Mesenchymal stem cell (in vitro differentiated cells and primary cell): ENCODE results near the gene BCAS4.

Experiments
- DNase-seq: peaks from one replicate; pipeline ENCODE4 v3.0.0-alpha.2; 2013
- H2AFZ ChIP-seq: one replicate; pipeline ENCODE4 v1.6.1; 2013; ENCODE audit warnings: low read depth, mild to moderate bottlenecking, control low read depth, inconsistent platforms, low read length, moderate library complexity
- H2AK5ac ChIP-seq: 2 replicates; pipeline ENCODE4 v1.6.1; 2013; ENCODE audit warnings: low read length, moderate library complexity, mild to moderate bottlenecking, inconsistent platforms; ENCODE audit not compliant: severe bottlenecking
- H2BK120ac ChIP-seq: one replicate; pipeline ENCODE4 v1.6.1; 2013; ENCODE audit warnings: low read depth, mild to moderate bottlenecking, inconsistent platforms, low read length, moderate library complexity
- H2BK12ac ChIP-seq, 2 experiments: one replicate each; pipeline ENCODE4 v1.6.1; 2013; ENCODE audit warnings: inconsistent platforms in 2 of 2, low read length in 2 of 2, mild to moderate bottlenecking in 2 of 2, moderate library complexity in 2 of 2, control low read depth in 1 of 2
- H2BK15ac ChIP-seq: one replicate; pipeline ENCODE4 v1.6.1; 2013; ENCODE audit warnings: mild to moderate bottlenecking, low read depth, inconsistent platforms; ENCODE audit not compliant: poor library complexity, severe bottlenecking
- H2BK5ac ChIP-seq: 2 replicates; pipeline ENCODE4 v1.6.1; 2013; ENCODE audit warnings: low read depth, mild to moderate bottlenecking, low read length, control low read depth, inconsistent platforms; ENCODE audit not compliant: poor library complexity, severe bottlenecking
- H3K14ac ChIP-seq, 2 experiments: one replicate each; pipeline ENCODE4 v1.6.1; 2013; ENCODE audit warnings: inconsistent platforms in 2 of 2, low read length in 2 of 2, control low read depth in 1 of 2, mild to moderate bottlenecking in 1 of 2, moderate library complexity in 1 of 2
- H3K18ac ChIP-seq, 2 experiments: one replicate each; pipeline ENCODE4 v1.6.1; 2013; ENCODE audit warnings: inconsistent platforms in 2 of 2, low read length in 2 of 2, control low read depth in 1 of 2, low read depth in 1 of 2, mild to moderate bottlenecking in 1 of 2
- H3K23ac ChIP-seq, 2 experiments: one replicate each; pipeline ENCODE4 v1.6.1; 2013; ENCODE audit warnings: inconsistent platforms in 2 of 2, low read length in 2 of 2, mild to moderate bottlenecking in 2 of 2, moderate library complexity in 2 of 2, control low read depth in 1 of 2
- H3K27ac ChIP-seq: 2 replicates; pipeline ENCODE4 v1.5.1; 2013; ENCODE audit warnings: mild to moderate bottlenecking, moderate library complexity, low read length, control low read depth, inconsistent platforms; ENCODE audit not compliant: poor library complexity, severe bottlenecking
- H3K27me3 ChIP-seq, 2 experiments: 2 replicates each; pipeline versions ENCODE4 v1.6.1 to v1.7.0; 2013; ENCODE audit warnings: low read length in 2 of 2, mild to moderate bottlenecking in 2 of 2, moderate library complexity in 2 of 2, control low read depth in 1 of 2, inconsistent platforms in 1 of 2; ENCODE audit not compliant: control insufficient read depth in 1 of 2, insufficient read depth in 1 of 2
- H3K36me3 ChIP-seq, 2 experiments: 2 replicates each; pipeline versions ENCODE4 v1.6.1 to v1.7.0; 2013; ENCODE audit warnings: low read length in 2 of 2, control low read depth in 1 of 2, inconsistent platforms in 1 of 2, low read depth in 1 of 2, mild to moderate bottlenecking in 1 of 2; ENCODE audit not compliant: insufficient read depth in 2 of 2, control insufficient read depth in 1 of 2
- H3K4ac ChIP-seq, 2 experiments: one replicate each; pipeline ENCODE4 v1.6.1; 2013; ENCODE audit warnings: inconsistent platforms in 2 of 2, low read length in 2 of 2, mild to moderate bottlenecking in 2 of 2, moderate library complexity in 2 of 2, control low read depth in 1 of 2, low read depth in 1 of 2
- H3K4me1 ChIP-seq: 2 replicates; pipeline ENCODE4 v1.6.1; 2013; ENCODE audit warnings: low read depth, low read length, control low read depth; ENCODE audit not compliant: control insufficient read depth, insufficient read depth
- H3K4me2 ChIP-seq: 2 replicates; pipeline ENCODE4 v1.6.1; 2013; ENCODE audit warnings: low read length, mild to moderate bottlenecking, inconsistent platforms; ENCODE audit not compliant: poor library complexity, severe bottlenecking
- H3K4me3 ChIP-seq, 2 experiments: 2 replicates each; pipeline versions ENCODE4 v1.5.1 to v1.7.0; 2013; ENCODE audit warnings: low read length in 2 of 2, mild to moderate bottlenecking in 2 of 2, control low read depth in 1 of 2, low read depth in 1 of 2; ENCODE audit not compliant: insufficient read depth in 1 of 2
- H3K79me1 ChIP-seq: replicated peaks from 2 replicates; pipeline ENCODE4 v1.6.1; 2013; ENCODE audit warnings: mild to moderate bottlenecking, control low read depth, low read length, inconsistent platforms; ENCODE audit not compliant: poor library complexity, severe bottlenecking
- H3K9ac ChIP-seq: 2 replicates; pipeline ENCODE4 v1.7.0; 2013; ENCODE audit warnings: mild to moderate bottlenecking, low read length, moderate library complexity
- H3K9me3 ChIP-seq: 2 replicates; pipeline ENCODE4 v1.7.0; 2013; ENCODE audit warnings: mild to moderate bottlenecking, low read length; ENCODE audit not compliant: control insufficient read depth
- H4K8ac ChIP-seq: one replicate; pipeline ENCODE4 v1.6.1; 2013; ENCODE audit warnings: inconsistent platforms, mild to moderate bottlenecking, low read length, moderate library complexity
- H4K91ac ChIP-seq: one replicate; pipeline ENCODE4 v1.6.1; 2013; ENCODE audit warnings: mild to moderate bottlenecking, low read length, inconsistent platforms
- WGBS: methylation state at CpG from one replicate; pipeline ENCODE4 v1.1.7; 2013; ENCODE audit warnings: mixed read lengths; 5-methylcytosine and 5-hydroxymethylcytosine counted together

The BCAS4 gene

GRCh38 chr20:50805349-50805684, 10.5 kb downstream of the BCAS4 start:
- Histone ChIP-seq H3K18ac (no peak overlapping the region), H4K91ac (no peak overlapping the region), H3K9me3 (no peaks in the 10 kb centered on the region), H3K9ac (no peak overlapping the region), H4K8ac (no peak overlapping the region), H2BK15ac (no peak overlapping the region), H3K4ac (no peak overlapping the region), H2AFZ (no peak overlapping the region), H3K36me3 (no peaks in the 10 kb centered on the region), H3K4me2 (no peak overlapping the region), H3K79me1 (peaks cover 17% of the 10 kb centered on the region), H3K14ac (no peak overlapping the region), H3K27me3 (no peaks in the 10 kb centered on the region), H3K4me1 (no peaks in the 10 kb centered on the region), H2BK12ac (no peak overlapping the region), H2BK5ac (no peak overlapping the region), H2BK120ac (no peak overlapping the region), H3K4me3 (no peak overlapping the region), H3K27ac (no peak overlapping the region), H3K23ac (no peak overlapping the region), H2AK5ac (no peak overlapping the region)
- WGBS: 98% methylated on average over 1 of the region's 1 CpG
- DNase-seq: no peak

- DNase-seq: no peak
- H4K8ac ChIP-seq: no peak overlapping the region
- no peak overlapping the region for H3K9ac ChIP-seq
- no peak overlapping the region for H2BK120ac ChIP-seq
- H3K4me3 ChIP-seq: no peak overlapping the region
- no peaks in the 10 kb centered on the region for H3K27me3 ChIP-seq
- H3K4me2 ChIP-seq: no peak overlapping the region
- no peaks in the 10 kb centered on the region for H3K9me3 ChIP-seq
- 92% methylated on average over 4 of the region's 5 CpGs for WGBS
- no peak overlapping the region for H3K4ac ChIP-seq
- no peaks in the 10 kb centered on the region for H3K4me1 ChIP-seq
- H2AK5ac ChIP-seq: no peak overlapping the region
- H2BK12ac ChIP-seq: no peak overlapping the region
- H4K91ac ChIP-seq: no peak overlapping the region
- H3K27ac ChIP-seq: no peak overlapping the region
- H2AFZ ChIP-seq: no peak overlapping the region
- no peak overlapping the region for H3K14ac ChIP-seq
- no peak overlapping the region for H2BK5ac ChIP-seq
- H2BK15ac ChIP-seq: no peak overlapping the region
- no peak overlapping the region for H3K18ac ChIP-seq
- H3K79me1 ChIP-seq: peaks cover 17% of the 10 kb centered on the region
- H3K36me3 ChIP-seq: no peaks in the 10 kb centered on the region
- no peak overlapping the region for H3K23ac ChIP-seq
These were observed 11.4 kb downstream of the BCAS4 start for GRCh38 chr20:50806126-50806768.

- Histone ChIP-seq H3K4me3 (no peak overlapping the region), H3K4ac (no peak overlapping the region), H3K36me3 (peaks cover 0 to 3% of the 10 kb centered on the region in 2 experiments), H3K14ac (no peak overlapping the region), H3K79me1 (peaks cover 22% of the 10 kb centered on the region), H3K9me3 (no peaks in the 10 kb centered on the region), H3K27ac (no peak overlapping the region), H3K18ac (no peak overlapping the region), H2BK5ac (no peak overlapping the region), H3K23ac (no peak overlapping the region), H3K9ac (no peak overlapping the region), H2AFZ (no peak overlapping the region), H3K27me3 (no peaks in the 10 kb centered on the region), H3K4me2 (no peak overlapping the region), H2BK12ac (no peak overlapping the region), H2BK15ac (no peak overlapping the region), H2AK5ac (no peak overlapping the region), H2BK120ac (no peak overlapping the region), H3K4me1 (peaks cover 5% of the 10 kb centered on the region), H4K8ac (no peak overlapping the region), H4K91ac (no peak overlapping the region)
- 83% methylated on average over 4 of the region's 4 CpGs for WGBS
- DNase-seq: no peak
These were observed 15.2 kb downstream of the BCAS4 start for GRCh38 chr20:50810063-50810462.

- Histone ChIP-seq H3K9me3 (no peaks in the 10 kb centered on the region), H3K4ac (no peak overlapping the region), H2BK15ac (no peak overlapping the region), H2BK12ac (no peak overlapping the region), H2BK5ac (no peak overlapping the region), H3K27me3 (no peaks in the 10 kb centered on the region), H3K4me1 (peaks cover 9% of the 10 kb centered on the region), H3K27ac (no peak overlapping the region), H3K9ac (no peak overlapping the region), H3K14ac (no peak overlapping the region), H4K8ac (no peak overlapping the region), H2BK120ac (no peak overlapping the region), H4K91ac (no peak overlapping the region), H3K18ac (no peak overlapping the region), H3K4me2 (no peak overlapping the region), H2AFZ (no peak overlapping the region), H3K23ac (no peak overlapping the region), H3K4me3 (no peak overlapping the region), H3K79me1 (peaks cover 22% of the 10 kb centered on the region), H3K36me3 (peaks cover 0 to 3% of the 10 kb centered on the region in 2 experiments), H2AK5ac (no peak overlapping the region)
- DNase-seq: no peak
- WGBS: 91% methylated on average over 4 of the region's 4 CpGs
These were observed 16.0 kb downstream of the BCAS4 start for GRCh38 chr20:50810842-50811241.
